ENCODE data around the gene RNASE1. TPM values are rescaled to one million over a fixed set of nuclear protein-coding genes. Genes with fewer than 3 reads are reported as not detected.

The RNASE1 gene
- total RNA-seq, 2 experiments from 2014 or later = not detected

DNA sequence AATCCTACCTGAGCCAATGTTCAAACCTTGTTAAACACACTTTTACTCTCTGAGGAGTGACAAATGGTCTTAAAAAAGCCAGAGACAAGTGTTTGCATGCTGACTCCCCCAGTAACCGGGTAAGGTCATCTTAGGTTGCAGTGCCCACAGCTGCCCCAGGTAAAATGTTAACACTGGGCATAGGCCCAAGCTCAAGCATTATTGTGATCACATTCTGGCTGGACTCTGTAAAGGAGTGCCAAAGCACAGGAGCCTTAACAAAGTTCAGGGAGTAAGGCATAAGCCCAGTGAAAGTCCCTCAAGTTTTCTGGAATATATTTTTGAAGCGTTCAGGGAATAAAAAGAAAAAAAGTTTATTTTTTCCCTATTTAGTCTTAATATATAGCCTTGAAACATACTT is 48.3 kb downstream of the RNASE1 start:
- Mint-ChIP-seq H3K4me1 (ENCODE audit: low read depth) (no peaks in the 10 kb centered on the region), H3K36me3 (peaks cover 2% of the 10 kb centered on the region), H3K27ac (no peak overlapping the region), H3K27me3 (peaks cover 2% of the 10 kb centered on the region), H3K4me3 (no peak overlapping the region), H3K9me3 (peaks cover 19% of the 10 kb centered on the region)
- intact Hi-C loops (cut with micrococcal nuclease) = loop anchor here (10.0 kb wide), 1 partner anchor 220 kb away; no protein-coding TSS in a partner anchor
- POLR2A ChIA-PET = no interaction called here
- CTCF ChIA-PET = interaction anchor here (1.0 to 1.1 kb wide), 2 partner anchors 8 to 113 kb away, joined by 3 read pairs; partner anchors contain the start of gene EDDM3A
- no peak for DNase-seq

DNA sequence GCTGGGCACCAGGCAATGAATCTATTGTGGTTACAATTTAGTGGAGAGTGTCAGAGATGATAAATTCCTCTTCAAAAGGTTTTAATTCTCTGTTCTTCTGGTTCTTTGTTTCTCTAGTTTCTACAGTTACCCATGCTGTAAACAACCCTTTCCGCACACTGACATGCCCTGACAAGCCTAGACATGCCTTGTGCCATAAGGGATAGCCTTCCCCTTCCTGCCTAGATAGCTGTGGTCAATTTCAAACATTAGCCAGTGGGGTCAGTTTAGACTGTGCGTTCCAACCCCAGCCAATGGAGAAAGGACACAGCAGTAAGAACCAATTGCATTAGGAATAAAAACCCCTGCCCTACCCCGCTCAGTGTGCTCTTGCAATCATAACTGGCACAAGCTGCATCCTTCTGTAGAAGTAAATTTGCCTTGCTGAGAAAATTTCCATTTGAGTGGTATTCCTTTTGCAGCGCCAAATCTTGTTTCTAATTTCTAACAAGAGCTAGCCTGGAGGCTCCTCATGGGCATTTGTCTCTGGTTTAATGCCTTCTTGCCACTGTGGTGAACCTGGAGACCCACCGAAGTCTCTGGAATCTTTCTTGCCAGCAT is 50.6 kb downstream of the RNASE1 start:
- Mint-ChIP-seq H3K27ac (no peak overlapping the region), H3K27me3 (peaks cover 2% of the 10 kb centered on the region), H3K4me3 (no peak overlapping the region), H3K4me1 (ENCODE audit: low read depth) (no peaks in the 10 kb centered on the region), H3K36me3 (peaks cover 2% of the 10 kb centered on the region), H3K9me3 (peaks cover 19% of the 10 kb centered on the region)
- ChIA-PET POLR2A (no interaction called here), CTCF (no interaction called here)
- intact Hi-C loops (cut with micrococcal nuclease) = loop anchor here (10.0 kb wide), 1 partner anchor 223 kb away; no protein-coding TSS in a partner anchor
- no peak for DNase-seq

Other genes with a start within 250 kb of the RNASE1 start
- not detected for gene RNASE9, start 241.8 kb downstream of the RNASE1 start, total RNA-seq
- not detected for gene RNASE11, start 214.8 kb downstream of the RNASE1 start, total RNA-seq
- not detected for gene RNASE12, start 211.5 kb downstream of the RNASE1 start, total RNA-seq
- not detected for gene OR6S1, start 161.2 kb downstream of the RNASE1 start, total RNA-seq
- under 1 TPM; 0.69 to 0.70 TPM for gene RNASE4, start 118.3 kb downstream of the RNASE1 start, total RNA-seq
- gene ANG, start 114.1 kb downstream of the RNASE1 start, total RNA-seq = 1 to 10 TPM; 1.1 to 2.0 TPM
- not detected for gene EDDM3A, start 57.0 kb downstream of the RNASE1 start, total RNA-seq
- not detected for gene EDDM3B, start 34.4 kb downstream of the RNASE1 start, total RNA-seq
- 1 to 10 TPM; 1.6 to 2.3 TPM for gene RNASE6, start 21.6 kb downstream of the RNASE1 start, total RNA-seq
- gene RNASE3, start 88.5 kb upstream of the RNASE1 start, total RNA-seq = not detected
- gene RNASE2, start 152.6 kb upstream of the RNASE1 start, total RNA-seq = not detected
- gene METTL17, start 187.1 kb upstream of the RNASE1 start, total RNA-seq = 10 to 100 TPM; 74.9 to 78.9 TPM
- gene SLC39A2, start 196.4 kb upstream of the RNASE1 start, total RNA-seq = under 1 TPM in 1 of 2 experiments, not detected in 1; 0.17 TPM
- gene NDRG2, start 222.2 kb upstream of the RNASE1 start, total RNA-seq = 1 to 10 TPM; 7.7 to 9.6 TPM
- gene TPPP2, start 227.4 kb upstream of the RNASE1 start, total RNA-seq = not detected
- not detected for gene RNASE13, start 232.0 kb upstream of the RNASE1 start, total RNA-seq
- gene RNASE7, start 239.5 kb upstream of the RNASE1 start, total RNA-seq = not detected